ENCODE measurements around the gene PDCD1LG2.

Gene PDCD1LG2

GRCh38 chr9:5502553-5502952 lies 7.8 kb upstream of the PDCD1LG2 start:
- Histone ChIP-seq H3K4me3 (ENCODE audit: low read length, poor library complexity, severe bottlenecking) (no peak overlapping the region), H3K4me2 (ENCODE audit: low read depth, low read length, poor library complexity, severe bottlenecking) (no peak overlapping the region), H3K9me3 (ENCODE audit: insufficient read depth, low read depth, low read length) (no peaks in the 10 kb centered on the region), H3K79me2 (ENCODE audit: insufficient read depth, low read length) (no peaks in the 10 kb centered on the region), H3K4me1 (ENCODE audit: insufficient read depth, low read length, poor library complexity, severe bottlenecking) (peaks cover 53% of the 10 kb centered on the region), H3K9me2 (replicated peaks; ENCODE audit: low read depth, low read length) (no peaks in the 10 kb centered on the region), H2AFZ (ENCODE audit: low read length) (no peak overlapping the region), H3F3A (ENCODE audit: low read depth) (peaks cover 15% of the 10 kb centered on the region; the same call in 1 of the 2 replicates), H3K27me3 (ENCODE audit: insufficient read depth, low read length, poor library complexity, severe bottlenecking) (no peaks in the 10 kb centered on the region), H3K9ac (ENCODE audit: low read depth, low read length, poor library complexity, severe bottlenecking) (no peak overlapping the region), H3K36me3 (ENCODE audit: insufficient read depth, low read length) (no peaks in the 10 kb centered on the region), H4K20me1 (ENCODE audit: insufficient read depth, low read length, poor library complexity, severe bottlenecking) (no peaks in the 10 kb centered on the region)
- no peak for TF ChIP-seq EZH2phosphoT487 (IDR thresholded peaks at IDR 0.05; ENCODE audit: borderline replicate concordance)
- TF ChIP-seq CTCF (conservative IDR thresholded peaks at IDR 0.05; ENCODE audit: low read length): no peak

GRCh38 chr9:5509573-5509972 lies 758 bp upstream of the PDCD1LG2 start:
- Histone ChIP-seq H3K4me3 (ENCODE audit: low read length, poor library complexity, severe bottlenecking) (no peak overlapping the region), H3K36me3 (ENCODE audit: insufficient read depth, low read length) (no peaks in the 10 kb centered on the region), H3F3A (ENCODE audit: low read depth) (peaks cover 3% of the 10 kb centered on the region; the same call in 1 of the 2 replicates), H3K9me2 (replicated peaks; ENCODE audit: low read depth, low read length) (no peaks in the 10 kb centered on the region), H2AFZ (ENCODE audit: low read length) (no peak overlapping the region), H4K20me1 (ENCODE audit: insufficient read depth, low read length, poor library complexity, severe bottlenecking) (no peaks in the 10 kb centered on the region), H3K79me2 (ENCODE audit: insufficient read depth, low read length) (no peaks in the 10 kb centered on the region), H3K9me3 (ENCODE audit: insufficient read depth, low read depth, low read length) (no peaks in the 10 kb centered on the region), H3K9ac (ENCODE audit: low read depth, low read length, poor library complexity, severe bottlenecking) (no peak overlapping the region), H3K4me2 (ENCODE audit: low read depth, low read length, poor library complexity, severe bottlenecking) (no peak overlapping the region), H3K27me3 (ENCODE audit: insufficient read depth, low read length, poor library complexity, severe bottlenecking) (no peaks in the 10 kb centered on the region), H3K4me1 (ENCODE audit: insufficient read depth, low read length, poor library complexity, severe bottlenecking) (peaks cover 17% of the 10 kb centered on the region)
- TF ChIP-seq EZH2phosphoT487 (IDR thresholded peaks at IDR 0.05; ENCODE audit: borderline replicate concordance): no peak
- TF ChIP-seq CTCF (conservative IDR thresholded peaks at IDR 0.05; ENCODE audit: low read length): no peak

GRCh38 chr9:5510989-5511388 lies 658 bp downstream of the PDCD1LG2 start:
- Histone ChIP-seq H3K4me3 (ENCODE audit: low read length, poor library complexity, severe bottlenecking) (no peak overlapping the region), H3K27me3 (ENCODE audit: insufficient read depth, low read length, poor library complexity, severe bottlenecking) (no peaks in the 10 kb centered on the region), H3K9me2 (replicated peaks; ENCODE audit: low read depth, low read length) (no peaks in the 10 kb centered on the region), H3F3A (ENCODE audit: low read depth) (no peaks in the 10 kb centered on the region), H4K20me1 (ENCODE audit: insufficient read depth, low read length, poor library complexity, severe bottlenecking) (no peaks in the 10 kb centered on the region), H3K4me1 (ENCODE audit: insufficient read depth, low read length, poor library complexity, severe bottlenecking) (peaks cover 9% of the 10 kb centered on the region), H2AFZ (ENCODE audit: low read length) (no peak overlapping the region), H3K9ac (ENCODE audit: low read depth, low read length, poor library complexity, severe bottlenecking) (no peak overlapping the region), H3K9me3 (ENCODE audit: insufficient read depth, low read depth, low read length) (no peaks in the 10 kb centered on the region), H3K4me2 (ENCODE audit: low read depth, low read length, poor library complexity, severe bottlenecking) (no peak overlapping the region), H3K36me3 (ENCODE audit: insufficient read depth, low read length) (no peaks in the 10 kb centered on the region), H3K79me2 (ENCODE audit: insufficient read depth, low read length) (no peaks in the 10 kb centered on the region)
- no peak for TF ChIP-seq CTCF (conservative IDR thresholded peaks at IDR 0.05; ENCODE audit: low read length)
- TF ChIP-seq EZH2phosphoT487 (IDR thresholded peaks at IDR 0.05; ENCODE audit: borderline replicate concordance): no peak
